Large intestine (tissue), 3 donors: ENCODE results near the gene AIDA. TPM values are rescaled to one million over a fixed set of nuclear protein-coding genes. Genes with fewer than 3 reads are reported as not detected.

Experiments
- DNase-seq, 2 donors: peaks; one replicate each; pipeline versions ENCODE4 v3.0.0 to v3.0.0-alpha.2; 2013
- H3K27ac ChIP-seq: one replicate; pipeline ENCODE4 v1.5.1; 2013; ENCODE audit warnings: low read length
- H3K27me3 ChIP-seq: 2 replicates; pipeline ENCODE4 v1.6.1; 2013; ENCODE audit warnings: low read length; ENCODE audit not compliant: control insufficient read depth, insufficient read depth
- H3K36me3 ChIP-seq: 2 replicates; pipeline ENCODE4 v1.6.1; 2013; ENCODE audit warnings: low read length; ENCODE audit not compliant: control insufficient read depth, insufficient read depth
- H3K4me1 ChIP-seq: one replicate; pipeline ENCODE4 v1.6.1; 2013; ENCODE audit warnings: low read length; ENCODE audit not compliant: control insufficient read depth, insufficient read depth
- H3K4me3 ChIP-seq: one replicate; pipeline ENCODE4 v1.5.1; 2013; ENCODE audit warnings: low read length
- H3K9me3 ChIP-seq: one replicate; pipeline ENCODE4 v1.6.1; 2013; ENCODE audit warnings: mild to moderate bottlenecking, low read depth, low read length, moderate library complexity; ENCODE audit not compliant: control insufficient read depth
- WGBS: methylation state at CpG from one replicate; pipeline ENCODE4 v1.1.5; 2013; ENCODE audit warnings: low lambda C conversion rate; ENCODE audit not compliant: insufficient coverage; 5-methylcytosine and 5-hydroxymethylcytosine counted together
- polyA plus RNA-seq: library from polyadenylated mRNA; unstranded; fragments of 120-200 nt; gene quantifications from one replicate; pipeline ENCODE4 v1.2.1, GENCODE V29; 2013

AIDA gene
- polyA plus RNA-seq, 1 donor, result 44.4 TPM

GRCh38 chr1:222653178-222653827 lies 59.0 kb downstream of the AIDA start:
- Histone ChIP-seq H3K27me3 (no peaks in the 10 kb centered on the region), H3K4me1 (no peaks in the 10 kb centered on the region), H3K36me3 (peaks cover 67% of the 10 kb centered on the region), H3K9me3 (no peaks in the 10 kb centered on the region), H3K27ac (no peak overlapping the region), H3K4me3 (no peak overlapping the region)
- no peak for DNase-seq
- WGBS, result no CpG with 5 or more reads among the region's 2 CpGs

- no peak for DNase-seq
- no peaks in the 10 kb centered on the region for H3K9me3 ChIP-seq
- H3K4me3 ChIP-seq, result no peak overlapping the region
- H3K27me3 ChIP-seq, result no peaks in the 10 kb centered on the region
- H3K27ac ChIP-seq, result no peak overlapping the region
- WGBS, result 100% methylated on average over 1 of the region's 1 CpG
- H3K4me1 ChIP-seq, result no peaks in the 10 kb centered on the region
- H3K36me3 ChIP-seq, result peaks cover 62% of the 10 kb centered on the region
Observed at GRCh38 chr1:222652676-222653075, 59.6 kb downstream of the AIDA start.

GRCh38 chr1:222644636-222644980 lies 67.7 kb downstream of the AIDA start:
- peaks cover 5% of the 10 kb centered on the region for H3K36me3 ChIP-seq
- H3K4me3 ChIP-seq, result peak overlapping the region; percentile 77
- H3K9me3 ChIP-seq, result no peaks in the 10 kb centered on the region
- no peaks in the 10 kb centered on the region for H3K27me3 ChIP-seq
- peak overlapping the region; percentile 95 for H3K27ac ChIP-seq
- H3K4me1 ChIP-seq, result peaks cover 2% of the 10 kb centered on the region
- WGBS, result 0% methylated on average over 1 of the region's 5 CpGs
- DNase-seq, result no peak

- peaks cover 2% of the 10 kb centered on the region for H3K4me1 ChIP-seq
Observed at GRCh38 chr1:222643938-222644635, 68.2 kb downstream of the AIDA start.

DNA sequence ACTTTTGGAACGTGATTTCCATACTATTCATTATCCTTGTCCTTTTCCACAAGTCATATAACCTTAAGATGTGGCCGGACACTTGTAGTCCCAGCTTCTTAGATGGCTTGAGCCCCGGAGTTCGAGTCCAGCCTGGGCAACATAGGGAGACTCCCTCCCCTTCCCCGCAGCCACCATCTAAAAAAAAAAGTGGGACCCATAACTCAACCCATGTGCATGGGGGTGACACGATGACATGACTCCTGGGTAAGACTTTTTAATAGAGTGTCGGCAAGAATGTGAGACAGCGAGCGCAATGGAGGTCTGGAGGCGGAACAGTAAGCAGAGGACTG lies 68.7 kb downstream of the AIDA start:
- H3K27me3 ChIP-seq, result no peaks in the 10 kb centered on the region
- no peaks in the 10 kb centered on the region for H3K9me3 ChIP-seq
- H3K36me3 ChIP-seq, result peaks cover 2% of the 10 kb centered on the region
- WGBS, result no CpG with 5 or more reads among the region's 10 CpGs
- DNase-seq, result no peak
- peak overlapping the region; percentile 77 for H3K4me3 ChIP-seq
- peaks cover 2% of the 10 kb centered on the region for H3K4me1 ChIP-seq
- H3K27ac ChIP-seq, result peak overlapping the region; percentile 95

More at GRCh38 chr1:222643938-222644635, 68.2 kb downstream of the AIDA start:
- H3K36me3 ChIP-seq, result peaks cover 2% of the 10 kb centered on the region
- H3K27ac ChIP-seq, result peak overlapping the region; percentile 95
- H3K27me3 ChIP-seq, result no peaks in the 10 kb centered on the region
- H3K9me3 ChIP-seq, result no peaks in the 10 kb centered on the region
- DNase-seq, result peak; percentile 99 to 100
- whole genome bisulfite sequencing, result no CpG with 5 or more reads among the region's 42 CpGs
- H3K4me3 ChIP-seq, result peak overlapping the region; percentile 77

- H3K36me3 ChIP-seq, result peaks cover 8% of the 10 kb centered on the region
- no peaks in the 10 kb centered on the region for H3K27me3 ChIP-seq
- H3K4me1 ChIP-seq, result peaks cover 2% of the 10 kb centered on the region
- H3K4me3 ChIP-seq, result no peak overlapping the region
- H3K9me3 ChIP-seq, result no peaks in the 10 kb centered on the region
- WGBS, result no CpG with 5 or more reads among the region's 1 CpG
- no peak for DNase-seq
- H3K27ac ChIP-seq, result no peak overlapping the region
Observed at GRCh38 chr1:222642468-222642867, 69.8 kb downstream of the AIDA start.

- Histone ChIP-seq H3K4me1 (peaks cover 2% of the 10 kb centered on the region), H3K36me3 (peaks cover 8% of the 10 kb centered on the region), H3K4me3 (no peak overlapping the region), H3K27ac (no peak overlapping the region), H3K27me3 (no peaks in the 10 kb centered on the region), H3K9me3 (no peaks in the 10 kb centered on the region)
- DNase-seq, result no peak
- no CpG with 5 or more reads among the region's 5 CpGs for WGBS
Observed at GRCh38 chr1:222641269-222641948, 70.9 kb downstream of the AIDA start.

DNA sequence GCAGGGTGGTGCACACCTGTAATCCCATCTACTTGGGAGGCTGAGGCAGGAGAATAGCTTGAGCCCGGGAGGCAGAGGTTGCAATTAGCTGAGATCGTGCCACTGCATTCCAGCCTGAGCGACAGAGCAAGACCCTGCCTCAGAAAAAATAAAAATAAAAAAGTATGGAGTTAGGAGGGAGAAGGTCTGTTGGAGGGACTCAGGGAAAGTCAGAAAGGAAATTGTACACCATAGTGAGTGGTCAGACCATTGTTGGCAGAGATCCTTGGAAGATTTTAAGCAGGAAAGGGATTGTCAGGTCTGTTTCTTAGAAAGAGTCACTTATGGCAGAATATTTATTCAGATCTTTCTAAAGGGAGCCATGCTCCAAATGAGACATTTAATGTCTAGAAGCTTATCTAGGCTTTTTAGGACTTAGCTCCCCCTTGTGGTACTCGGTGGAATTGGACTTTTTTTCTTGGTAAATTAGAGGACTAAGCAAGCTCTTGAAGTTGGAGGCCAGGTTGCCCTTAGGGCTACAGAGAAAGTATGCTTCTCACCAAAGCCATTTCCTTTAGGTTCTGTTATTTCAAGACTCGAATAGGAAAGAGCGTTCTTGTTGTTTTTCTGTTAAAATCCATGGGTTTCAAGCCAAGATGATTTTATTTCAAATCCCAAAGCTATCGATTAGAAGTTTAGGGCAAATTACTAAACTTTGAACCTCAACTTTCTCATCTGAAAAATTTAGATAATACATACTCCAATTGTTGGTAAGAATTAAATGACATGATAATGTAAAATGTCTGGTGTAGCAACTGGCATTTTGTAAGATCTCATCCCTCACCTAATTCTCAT lies 77.9 kb downstream of the AIDA start:
- Histone ChIP-seq H3K27me3 (no peaks in the 10 kb centered on the region), H3K27ac (no peak overlapping the region), H3K4me1 (no peaks in the 10 kb centered on the region), H3K36me3 (peaks cover 52% of the 10 kb centered on the region), H3K4me3 (no peak overlapping the region), H3K9me3 (no peaks in the 10 kb centered on the region)
- 50% methylated on average over 2 of the region's 7 CpGs for WGBS
- DNase-seq, result peak; percentile 72 to 74

DNA sequence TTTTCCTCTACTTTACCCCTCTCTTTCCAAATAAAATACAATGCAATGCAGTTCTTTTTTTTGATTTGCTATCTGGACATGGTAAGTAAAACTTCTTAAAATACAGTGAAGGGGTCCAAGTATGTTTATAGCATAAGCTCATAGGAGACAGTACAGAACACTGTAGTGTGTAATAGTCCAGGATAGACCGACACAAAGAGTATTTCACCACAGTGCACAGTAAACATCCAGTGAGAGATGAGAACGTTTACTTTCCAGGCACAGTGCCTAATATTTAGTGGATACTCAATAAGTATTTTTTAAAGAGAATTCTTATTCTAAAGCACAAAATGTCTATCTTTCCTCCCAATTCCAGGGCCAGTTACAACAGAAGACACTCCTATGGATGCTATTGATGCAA lies 79.5 kb downstream of the AIDA start:
- no peaks in the 10 kb centered on the region for H3K27me3 ChIP-seq
- WGBS, result no CpG with 5 or more reads among the region's 2 CpGs
- peaks cover 62% of the 10 kb centered on the region for H3K36me3 ChIP-seq
- H3K27ac ChIP-seq, result no peak overlapping the region
- DNase-seq, result no peak
- no peak overlapping the region for H3K4me3 ChIP-seq
- no peaks in the 10 kb centered on the region for H3K4me1 ChIP-seq
- no peaks in the 10 kb centered on the region for H3K9me3 ChIP-seq

DNA sequence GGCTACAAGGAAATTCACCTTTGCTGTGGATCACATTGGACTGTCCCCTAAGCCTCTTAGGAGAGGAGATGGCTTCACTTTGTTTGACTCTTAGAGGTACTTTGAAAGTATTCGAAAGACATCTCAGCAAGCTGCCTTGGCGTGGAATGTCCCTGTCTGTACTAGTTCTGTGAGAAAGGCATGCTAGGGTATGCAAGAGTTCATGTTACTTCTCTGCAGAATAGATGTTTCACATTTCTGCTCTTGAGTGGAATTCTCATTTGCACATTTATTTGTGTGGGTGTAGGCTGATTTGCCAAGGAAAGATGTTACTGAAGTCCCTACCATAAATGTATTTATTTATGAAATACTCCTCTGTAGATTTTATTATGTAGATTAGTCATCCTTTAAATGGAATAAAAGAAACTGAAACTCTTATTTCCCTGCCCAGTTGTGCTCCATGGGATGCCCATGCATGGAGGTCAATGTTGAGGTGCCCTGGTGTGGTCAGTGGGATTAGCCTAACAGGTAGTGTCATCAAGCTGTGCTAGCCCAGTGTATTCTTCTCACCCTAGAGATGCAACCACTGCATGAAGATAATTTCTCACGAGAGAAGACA lies 80.6 kb downstream of the AIDA start:
- DNase-seq, result no peak
- no peaks in the 10 kb centered on the region for H3K27me3 ChIP-seq
- no peaks in the 10 kb centered on the region for H3K9me3 ChIP-seq
- peaks cover 71% of the 10 kb centered on the region for H3K36me3 ChIP-seq
- no peak overlapping the region for H3K4me3 ChIP-seq
- no CpG with 5 or more reads among the region's 3 CpGs for WGBS
- H3K27ac ChIP-seq, result no peak overlapping the region
- H3K4me1 ChIP-seq, result no peaks in the 10 kb centered on the region
